HG03175 (cell line): ENCODE data around the gene SULT1A4.
"Not testable (repeated sequence)": the region's sequence is repeated elsewhere in the genome, so short reads cannot be mapped to it uniquely, and the experiment has no call there.

Experiments
- ATAC-seq: cut with Tn5 transposase; IDR thresholded peaks from one replicate; pipeline ENCODE4 v1.9.1; 2021; ENCODE audit warnings: mild to moderate bottlenecking, moderate library complexity; ENCODE audit not compliant: unreplicated experiment

Gene SULT1A4

DNA sequence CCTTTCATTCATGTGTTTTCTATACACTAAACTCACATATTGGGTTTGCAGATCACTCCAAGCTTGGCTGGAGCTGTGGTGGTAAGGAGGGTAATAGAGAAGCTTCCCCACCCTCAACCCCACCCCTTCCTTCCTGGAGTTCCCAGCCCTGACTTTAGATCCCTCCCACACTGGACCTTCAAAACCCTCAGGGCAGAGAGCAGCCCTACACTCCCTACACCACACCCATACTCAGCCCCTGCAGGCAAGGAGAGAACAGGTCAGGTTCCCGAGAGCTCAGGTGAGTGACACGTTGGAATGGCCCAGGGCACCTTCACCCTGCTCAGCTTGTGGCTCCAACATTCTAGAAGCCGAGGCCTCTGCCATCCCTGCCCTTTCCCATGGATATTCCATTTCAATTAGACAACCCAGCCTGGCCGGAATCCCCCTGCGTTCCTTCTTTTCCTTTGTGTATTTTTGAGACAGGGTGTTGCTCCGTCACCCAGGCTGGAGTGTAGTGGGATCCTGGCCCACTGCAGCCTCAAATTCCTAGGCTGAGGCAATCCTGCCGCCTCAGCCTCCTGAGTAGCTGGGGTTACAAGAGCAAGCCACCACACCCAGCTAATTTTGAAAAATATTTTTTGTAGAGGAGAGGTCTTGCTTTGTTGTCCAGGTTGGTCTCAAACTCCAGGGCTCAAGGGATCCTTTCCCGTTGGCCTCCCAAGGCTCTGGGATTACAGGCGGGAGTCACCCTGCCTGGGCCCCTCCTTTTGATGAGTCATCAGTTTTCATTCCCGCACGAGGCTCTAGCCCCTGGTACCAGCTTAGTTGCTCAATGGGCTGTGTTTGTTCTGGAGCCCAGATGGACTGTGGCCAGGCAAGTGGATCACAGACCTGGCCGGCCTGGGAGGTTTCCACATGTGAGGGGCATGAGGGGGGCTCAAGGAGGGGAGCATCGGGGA, at the start of gene SULT1A4:
SULT1A4 (plus strand) TSS at position 208 of the 941 bp plus-strand sequence. CDS start 1,473 bp downstream, outside the sequence.
- not testable (repeated sequence) for ATAC-seq

DNA sequence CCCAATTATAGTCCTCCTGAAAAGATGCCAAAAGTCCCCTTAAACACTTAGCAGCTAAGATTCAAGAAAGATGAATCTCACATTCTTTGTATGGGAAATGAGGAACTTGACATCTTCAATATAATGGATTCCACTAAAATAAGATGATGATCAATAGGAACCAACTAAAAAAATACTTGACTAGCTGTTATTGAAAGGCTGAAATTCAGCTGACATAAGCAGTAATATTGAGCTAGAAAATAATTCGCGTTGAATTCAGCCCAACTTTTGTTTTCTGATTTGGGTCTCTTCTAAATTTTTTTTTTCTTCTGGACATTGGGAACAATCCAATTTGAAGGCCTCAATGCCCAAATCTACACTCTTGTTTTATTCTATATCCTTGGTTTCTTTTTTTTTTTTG, 36.1 kb upstream of the SULT1A4 start:
- not testable (repeated sequence) for ATAC-seq

DNA sequence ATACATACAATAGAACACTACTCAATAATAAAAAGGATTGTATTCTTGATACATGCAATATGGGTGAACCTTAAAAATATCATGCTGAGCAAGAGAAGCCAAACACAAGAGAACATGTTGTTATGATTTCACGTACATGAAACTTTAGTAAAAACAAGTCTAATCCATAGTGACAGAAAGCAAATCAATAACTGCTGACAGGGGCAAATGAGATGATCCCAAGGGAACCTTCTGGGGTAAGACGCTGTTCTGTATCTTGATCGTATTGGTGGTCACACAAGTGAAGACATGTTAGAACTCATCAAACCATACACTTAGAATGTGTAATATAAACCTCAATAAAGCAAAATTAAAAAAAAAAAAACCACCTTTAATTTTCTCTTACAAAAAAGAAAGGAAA, 34.3 kb upstream of the SULT1A4 start:
- not testable (repeated sequence) for ATAC-seq

DNA sequence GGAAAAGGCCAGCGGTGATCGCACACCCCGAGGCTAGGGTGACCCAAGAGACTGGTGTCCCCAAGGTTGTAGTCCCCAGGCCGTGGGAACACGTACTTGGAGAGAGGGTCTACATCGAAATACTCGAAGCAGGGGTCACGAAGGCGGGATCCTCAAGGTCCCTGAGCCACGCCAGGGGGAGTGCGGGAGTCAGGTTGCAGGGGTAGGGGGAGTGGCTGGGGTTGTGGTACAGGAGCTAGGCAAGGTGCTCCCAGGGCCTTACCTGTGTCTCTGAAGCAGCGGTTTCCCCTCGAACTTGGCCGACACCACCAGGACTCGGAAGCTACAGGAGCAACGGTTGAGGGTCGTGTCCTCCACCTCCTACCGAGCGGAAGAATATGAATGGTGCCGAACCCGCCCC, 6.0 kb upstream of the SULT1A4 start:
- ATAC-seq, result peak; percentile 11

DNA sequence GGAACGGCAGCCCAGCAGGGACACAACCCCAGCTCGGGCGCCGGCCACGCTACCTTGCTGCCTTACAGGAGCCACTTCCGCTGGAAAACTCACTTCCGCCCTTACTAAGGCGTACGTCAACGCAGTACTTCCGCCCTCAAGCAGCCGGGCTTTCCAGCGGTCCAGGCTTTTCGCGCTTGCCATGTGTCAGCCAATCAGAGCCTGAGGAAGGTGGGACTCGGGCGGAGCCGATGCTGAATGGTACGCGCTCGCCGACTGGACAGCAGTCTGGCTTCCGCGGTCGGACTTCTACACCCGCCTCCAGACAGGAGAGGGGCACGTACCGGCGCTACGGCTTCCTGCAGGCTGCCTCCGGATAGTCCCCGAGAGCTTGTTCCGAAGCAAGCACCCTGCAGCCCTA, 5.4 kb upstream of the SULT1A4 start, which contains the start of the genes BOLA2 and SLX1B:
BOLA2 (minus strand) TSS at position 83 of the 400 bp plus-strand sequence. CDS start 98 bp downstream, outside the sequence.
SLX1B (plus strand) TSS at position 265 of the 400 bp plus-strand sequence.
- ATAC-seq, result peak; percentile 88

DNA sequence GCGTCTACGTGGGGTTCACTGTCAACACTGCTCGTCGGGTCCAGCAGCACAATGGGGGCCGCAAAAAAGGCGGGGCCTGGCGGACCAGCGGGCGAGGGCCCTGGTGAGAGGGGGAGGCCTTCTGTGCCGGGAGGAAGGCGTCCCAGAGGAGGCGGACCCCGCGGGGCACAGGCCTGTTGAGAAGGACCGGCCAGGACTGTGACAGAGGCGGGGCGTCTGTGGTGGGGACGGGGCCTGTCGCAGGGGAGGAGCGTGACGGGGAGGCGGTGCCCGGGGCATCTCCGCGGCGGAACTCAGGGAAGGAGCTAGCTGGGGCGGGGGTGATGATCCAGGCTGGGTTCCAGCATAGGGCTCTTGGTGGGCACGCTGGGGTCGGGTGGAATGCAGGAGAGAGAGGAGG, 4.9 kb upstream of the SULT1A4 start:
- peak; percentile 55 for ATAC-seq

DNA sequence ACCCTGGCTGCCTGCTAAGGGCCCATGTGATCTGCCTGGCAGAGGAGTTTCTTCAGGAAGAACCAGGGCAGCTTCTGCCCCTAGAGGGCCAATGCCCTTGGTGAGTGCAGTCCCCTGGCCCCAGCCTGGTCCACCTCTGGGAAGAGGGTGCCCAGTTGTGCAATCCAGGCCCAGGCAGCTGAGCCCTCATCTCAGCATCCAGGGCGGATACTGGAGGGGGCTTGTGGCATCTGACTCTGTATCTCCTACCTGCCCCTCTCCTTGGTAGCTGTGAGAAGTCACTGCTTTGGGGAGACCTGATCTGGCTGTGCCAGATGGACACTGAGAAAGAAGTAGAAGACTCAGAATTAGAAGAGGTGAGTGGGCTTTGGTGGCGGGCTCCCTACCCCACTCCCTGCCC, 2.1 kb upstream of the SULT1A4 start:
- not testable (repeated sequence) for ATAC-seq

DNA sequence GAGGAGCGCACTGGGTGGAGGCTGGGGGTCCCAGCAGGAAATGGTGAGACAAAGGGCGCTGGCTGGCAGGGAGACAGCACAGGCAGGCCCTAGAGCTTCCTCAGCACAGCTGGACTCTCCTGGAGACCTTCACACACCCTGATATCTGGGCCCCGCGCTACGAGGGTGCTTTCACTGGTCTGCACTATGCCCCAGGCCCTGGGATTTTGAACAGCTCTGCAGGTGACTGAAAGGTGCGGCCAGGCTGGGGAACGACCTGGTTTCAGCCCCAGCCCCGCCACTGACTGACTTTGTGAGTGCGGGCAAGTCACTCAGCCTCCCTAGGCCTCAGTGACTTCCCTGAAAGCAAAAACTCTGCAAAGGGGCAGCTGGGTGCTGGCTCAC, 926 bp downstream of the SULT1A4 start:
- ATAC-seq, result not testable (repeated sequence)

DNA sequence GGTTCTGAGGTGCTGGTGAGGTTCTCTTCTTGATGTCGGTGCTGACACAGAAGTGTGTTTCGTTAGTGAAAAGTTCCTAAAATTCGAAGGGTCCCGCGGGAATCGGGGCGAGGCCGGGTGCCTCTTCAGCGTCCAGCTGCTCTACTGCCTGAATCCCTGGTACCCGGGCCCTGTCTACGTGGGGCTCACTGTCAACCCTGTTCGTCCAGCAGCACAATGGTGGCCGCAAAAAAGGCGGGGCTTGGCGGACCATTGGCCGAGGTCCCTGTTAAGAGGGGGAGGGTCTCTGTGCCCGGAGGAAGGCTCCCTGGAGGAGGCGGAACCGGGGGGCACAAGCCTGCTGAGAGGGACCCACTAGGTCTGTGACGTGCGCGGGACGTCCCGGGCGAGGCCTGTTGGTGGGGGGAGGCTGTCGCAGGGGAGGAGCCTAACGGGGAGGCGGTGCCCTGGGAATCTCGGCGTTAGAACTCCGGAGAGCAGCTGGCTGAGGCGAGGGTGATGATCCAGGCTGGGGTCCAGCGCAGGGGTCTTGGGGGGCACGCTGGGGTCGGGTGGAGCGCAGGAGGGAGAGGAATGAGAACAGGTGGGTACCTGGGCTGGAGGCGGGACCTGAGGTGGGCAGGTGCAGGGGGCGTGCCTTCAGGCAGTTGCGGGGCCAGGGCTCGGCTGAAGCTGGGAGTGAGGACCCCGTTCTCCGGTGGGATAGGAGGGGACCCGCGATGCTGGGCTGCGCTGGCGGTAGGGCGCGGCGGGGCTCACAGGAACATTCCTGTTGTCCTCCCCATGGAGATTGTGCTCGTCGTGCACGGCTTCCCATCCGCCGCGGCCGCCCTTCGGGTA, 6.5 kb downstream of the SULT1A4 start:
- ATAC-seq, result not testable (repeated sequence)

DNA sequence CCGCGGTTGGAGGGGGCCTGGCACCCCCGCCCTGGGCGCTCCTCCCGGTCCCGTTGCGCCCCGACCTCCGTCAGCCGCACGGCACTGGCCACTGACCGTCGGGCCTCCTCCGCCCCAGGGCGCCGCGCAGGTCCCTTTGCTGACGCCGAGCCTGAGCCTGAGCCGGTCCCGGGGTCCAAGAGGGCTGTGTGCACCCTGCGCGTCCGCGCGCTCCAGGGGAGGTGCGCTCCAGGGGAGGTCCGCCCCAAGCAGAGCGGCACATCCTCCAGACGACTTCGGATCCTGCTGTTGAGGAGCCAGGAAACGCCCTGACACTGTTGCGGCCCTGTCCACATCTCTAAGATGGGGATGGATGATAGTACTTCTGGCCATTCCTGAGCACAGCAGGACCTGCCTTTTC, 7.2 kb downstream of the SULT1A4 start:
- ATAC-seq, result not testable (repeated sequence)

DNA sequence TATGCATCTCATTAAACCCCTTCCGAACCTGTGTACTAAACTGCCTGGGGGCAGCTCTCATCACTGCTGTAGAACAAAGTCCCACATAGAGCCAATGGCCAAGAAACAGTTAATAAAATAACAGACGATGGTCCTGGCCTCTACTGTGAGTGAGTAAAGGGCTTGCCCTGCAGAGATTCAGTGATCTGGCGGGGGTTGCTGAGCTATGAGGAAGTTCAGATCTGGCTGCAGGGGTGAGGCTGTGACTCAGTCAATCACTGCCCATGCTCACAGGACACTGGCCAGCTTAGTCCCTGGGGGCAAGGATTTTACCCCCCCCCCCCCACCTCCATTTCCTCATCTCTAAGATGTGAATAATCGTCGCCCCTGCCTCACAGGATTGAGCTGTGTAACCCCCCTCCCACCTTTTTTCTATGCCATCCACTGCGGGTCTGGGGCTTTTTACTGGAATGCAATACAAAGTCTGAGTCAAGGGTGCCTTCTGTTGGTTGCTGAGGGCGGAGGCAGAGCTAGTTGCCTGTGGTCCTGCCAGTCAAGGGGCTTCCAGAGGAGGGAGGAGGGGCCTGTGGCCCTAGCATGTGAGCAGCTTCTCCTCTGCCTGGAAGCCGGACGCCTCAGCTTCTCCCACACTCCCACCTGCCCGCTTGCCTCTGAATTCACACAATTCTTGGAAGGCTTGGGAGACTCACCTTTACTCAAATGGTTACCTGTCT, 8.1 kb downstream of the SULT1A4 start:
- not testable (repeated sequence) for ATAC-seq

DNA sequence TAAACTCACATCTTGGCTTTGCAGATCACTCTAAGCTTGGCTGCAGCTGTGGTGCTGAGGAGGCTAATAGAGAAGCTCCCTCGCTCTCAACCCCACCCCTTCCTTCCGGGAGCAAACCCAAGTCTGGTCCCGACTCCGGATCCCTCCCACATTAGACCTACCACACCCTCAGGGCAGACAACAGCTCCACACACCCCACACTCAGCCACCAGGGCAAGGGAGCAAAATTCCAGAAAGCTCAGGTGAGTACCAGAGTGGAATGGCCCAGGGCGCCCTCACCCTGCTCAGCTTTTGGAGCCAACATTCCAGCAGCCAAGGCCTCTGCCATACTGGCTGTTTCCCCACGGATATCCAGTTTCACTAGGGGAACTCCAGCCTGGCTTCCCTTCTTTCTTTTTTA, 9.9 kb downstream of the SULT1A4 start:
- ATAC-seq, result not testable (repeated sequence)

DNA sequence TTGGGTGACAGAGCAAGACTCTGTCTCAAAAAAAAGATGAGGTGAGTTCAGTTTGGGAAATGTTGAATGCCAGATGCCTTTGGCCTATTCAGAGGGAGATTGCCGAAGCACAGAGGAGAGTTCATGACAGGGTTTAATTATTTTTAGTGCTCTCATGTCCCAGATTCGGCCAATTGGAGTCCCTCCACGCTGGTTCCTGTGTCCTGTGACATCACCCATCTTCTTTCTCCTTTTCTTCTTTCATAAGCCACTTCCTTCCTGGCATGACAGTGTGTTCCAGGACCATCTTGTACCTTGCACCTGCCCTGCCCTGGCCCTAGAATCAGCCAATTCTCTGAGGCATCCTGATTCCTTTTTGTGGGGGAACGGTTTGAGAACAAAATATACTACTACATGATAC, 12.4 kb downstream of the SULT1A4 start:
- not testable (repeated sequence) for ATAC-seq

DNA sequence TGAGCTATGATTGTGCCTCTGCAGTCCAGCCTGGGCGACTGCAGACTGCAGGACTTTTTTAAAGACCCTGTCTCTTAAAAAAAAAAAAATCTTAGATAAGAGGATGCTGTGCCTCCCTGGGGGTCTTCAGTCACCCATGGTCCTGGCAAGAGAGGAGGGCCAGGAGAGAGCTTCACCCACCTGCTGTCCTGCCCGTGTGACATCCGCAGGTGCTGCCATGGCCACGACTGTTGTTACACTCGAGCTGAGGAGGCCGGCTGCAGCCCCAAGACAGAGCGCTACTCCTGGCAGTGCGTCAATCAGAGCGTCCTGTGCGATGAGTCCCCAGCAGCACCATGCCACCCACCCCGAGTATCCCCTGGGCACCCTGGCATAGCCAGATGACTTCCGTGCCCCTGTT, 22.6 kb downstream of the SULT1A4 start:
- not testable (repeated sequence) for ATAC-seq

DNA sequence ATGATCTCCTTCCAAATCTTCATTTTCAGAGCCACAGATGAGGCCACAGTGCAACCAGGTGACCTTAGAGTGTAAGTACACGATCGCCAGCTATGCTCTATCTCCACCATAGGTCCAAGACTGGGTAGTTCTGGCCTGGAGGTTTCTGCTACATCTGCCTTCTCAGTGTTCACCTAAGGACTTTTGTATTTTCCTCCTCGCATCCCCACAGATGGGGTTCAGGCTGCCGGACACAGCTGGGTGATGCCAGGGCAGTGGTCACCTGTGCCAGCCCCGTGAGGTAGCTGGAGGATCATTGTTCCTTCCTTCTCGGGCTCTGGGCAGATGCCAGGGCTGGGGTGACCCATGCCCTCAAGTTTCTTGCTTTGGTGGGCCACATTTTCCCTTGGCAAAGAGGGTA, 46.6 kb downstream of the SULT1A4 start, which contains the start of gene NPIPB12:
NPIPB12 (minus strand) TSS at position 101 of the 400 bp plus-strand sequence.
- ATAC-seq, result not testable (repeated sequence)
